Gastrocnemius medialis (tissue), 4 donors: ENCODE data around the gene KLHDC1.

Experiments
- POLR2A ChIP-seq, 2 donors: fragments of 450-650 bp; IDR thresholded peaks; one replicate each; pipeline ENCODE4 v1.6.1; 2017; ENCODE audit warnings: antibody characterized with exemption in 2 of 2, mild to moderate bottlenecking in 2 of 2, moderate library complexity in 2 of 2
- TF ChIP-seq, protein P1 (sequence below), 5 experiments: fragments of 450-650 bp in 3 of 5; fragments of 200-600 bp in 2 of 5; sonication (generic) in 2 of 5; IDR thresholded peaks in 4 of 5; conservative IDR thresholded peaks in 1 of 5; 1 replicate in 4 of 5; 2 replicates in 1 of 5; pipeline ENCODE4 v1.5.1; 2016 to 2019; ENCODE audit warnings: antibody characterized with exemption in 5 of 5, mild to moderate bottlenecking in 3 of 5, moderate library complexity in 3 of 5

DNA sequence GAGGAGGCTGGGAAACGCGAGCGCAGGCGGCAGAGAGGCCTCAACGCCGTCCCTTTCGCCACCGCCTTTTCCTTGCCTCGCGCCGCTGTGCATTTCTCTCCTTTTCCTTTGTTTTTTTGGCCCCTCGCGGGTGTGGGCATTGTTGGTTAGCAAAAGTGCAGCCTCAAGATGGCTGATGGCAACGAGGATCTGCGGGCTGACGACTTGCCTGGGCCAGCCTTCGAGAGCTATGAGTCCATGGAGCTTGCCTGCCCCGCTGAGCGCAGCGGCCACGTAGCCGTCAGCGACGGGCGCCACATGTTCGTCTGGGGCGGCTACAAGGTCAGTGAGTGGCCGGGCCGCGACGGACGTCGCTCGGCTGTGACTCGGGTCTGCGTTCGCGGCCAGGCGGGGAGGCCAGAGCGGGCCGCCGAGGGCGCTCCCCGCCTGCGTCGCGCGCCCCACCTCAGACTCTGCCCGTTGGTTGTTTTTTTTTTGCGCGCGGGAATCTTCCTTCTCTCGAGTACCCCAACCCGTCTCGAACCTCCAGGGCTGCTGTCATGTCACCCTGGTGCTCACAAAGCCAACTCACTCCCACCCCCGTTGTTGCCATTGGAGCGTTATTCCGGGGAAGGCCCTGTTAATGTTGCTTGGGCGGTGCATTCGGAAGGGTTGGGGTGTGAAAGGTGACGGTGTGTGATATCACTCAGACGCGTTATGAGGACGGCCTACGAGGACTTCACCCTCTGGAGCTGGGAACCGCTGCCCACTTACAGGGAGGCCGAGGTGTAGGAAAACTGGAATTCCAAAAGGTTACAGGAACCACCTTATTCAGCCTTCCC lies 75.6 kb downstream of the KLHDC1 start:
- TF ChIP-seq POLR2A (IDR thresholded peaks at IDR 0.05): no peak
- TF ChIP-seq, protein P1, sequence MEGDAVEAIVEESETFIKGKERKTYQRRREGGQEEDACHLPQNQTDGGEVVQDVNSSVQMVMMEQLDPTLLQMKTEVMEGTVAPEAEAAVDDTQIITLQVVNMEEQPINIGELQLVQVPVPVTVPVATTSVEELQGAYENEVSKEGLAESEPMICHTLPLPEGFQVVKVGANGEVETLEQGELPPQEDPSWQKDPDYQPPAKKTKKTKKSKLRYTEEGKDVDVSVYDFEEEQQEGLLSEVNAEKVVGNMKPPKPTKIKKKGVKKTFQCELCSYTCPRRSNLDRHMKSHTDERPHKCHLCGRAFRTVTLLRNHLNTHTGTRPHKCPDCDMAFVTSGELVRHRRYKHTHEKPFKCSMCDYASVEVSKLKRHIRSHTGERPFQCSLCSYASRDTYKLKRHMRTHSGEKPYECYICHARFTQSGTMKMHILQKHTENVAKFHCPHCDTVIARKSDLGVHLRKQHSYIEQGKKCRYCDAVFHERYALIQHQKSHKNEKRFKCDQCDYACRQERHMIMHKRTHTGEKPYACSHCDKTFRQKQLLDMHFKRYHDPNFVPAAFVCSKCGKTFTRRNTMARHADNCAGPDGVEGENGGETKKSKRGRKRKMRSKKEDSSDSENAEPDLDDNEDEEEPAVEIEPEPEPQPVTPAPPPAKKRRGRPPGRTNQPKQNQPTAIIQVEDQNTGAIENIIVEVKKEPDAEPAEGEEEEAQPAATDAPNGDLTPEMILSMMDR (IDR thresholded peaks at IDR 0.05 in 4 of 5, conservative IDR thresholded peaks at IDR 0.05 in 1 of 5): no peak
